ENCODE results near the gene UBR3.
"Not testable (repeated sequence)": the region's sequence is repeated elsewhere in the genome, so short reads cannot be mapped to it uniquely, and the experiment has no call there.

The UBR3 gene

DNA sequence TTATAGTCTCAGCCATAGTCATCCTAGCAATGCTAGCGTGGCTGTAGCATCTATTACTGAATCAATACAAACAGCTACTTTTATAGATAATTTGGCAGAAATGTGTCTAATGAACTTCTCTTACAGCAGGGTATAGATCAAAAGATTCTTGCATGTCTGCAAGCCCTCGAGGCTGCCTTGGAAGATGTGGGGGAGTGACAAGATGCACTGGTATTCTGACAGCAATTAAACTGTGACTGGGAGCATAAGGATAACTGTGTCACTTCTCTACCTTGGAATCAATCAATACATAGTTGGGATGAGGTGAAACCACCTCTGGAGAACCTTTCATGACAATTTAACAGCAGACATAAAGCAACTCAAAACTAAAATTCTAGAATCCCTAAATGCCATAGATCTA is 291.4 kb downstream of the UBR3 start:
- H3K36me3 Mint-ChIP-seq (ENCODE audit: insufficient read depth): no peaks in the 10 kb centered on the region
- no peak overlapping the region for H3K4me3 Mint-ChIP-seq
- ATAC-seq (replicated peaks) (no peak), DNase-seq (no peak)
- no peaks in the 10 kb centered on the region for H3K4me1 Mint-ChIP-seq (ENCODE audit: low read depth in 2 of 2)
- H3K9me3 Mint-ChIP-seq: no peaks in the 10 kb centered on the region
- H3K27me3 Mint-ChIP-seq: peaks cover 15 to 35% of the 10 kb centered on the region in 2 donors
- no peak overlapping the region for H3K27ac Mint-ChIP-seq

DNA sequence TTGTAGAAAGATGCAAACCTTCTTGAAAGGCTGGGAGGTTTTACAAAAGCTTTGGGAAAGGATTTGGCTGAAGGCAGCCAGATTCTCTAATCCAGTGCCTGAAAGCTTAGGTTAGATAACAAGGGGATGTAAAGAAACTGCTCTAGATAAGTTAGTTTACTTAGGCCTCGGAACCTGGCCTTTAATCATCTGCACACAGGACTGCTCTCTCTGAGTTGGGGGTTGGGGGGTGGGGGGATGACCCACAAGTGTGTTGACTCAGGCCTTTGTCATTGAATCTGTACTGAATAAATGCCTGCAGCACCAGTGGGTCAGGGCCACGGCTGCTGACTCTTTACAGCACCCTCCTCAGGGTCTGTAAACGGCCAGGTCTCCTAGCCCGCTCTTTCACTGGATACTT is 292.1 kb downstream of the UBR3 start:
- peaks cover 8 to 28% of the 10 kb centered on the region in 2 donors for H3K27me3 Mint-ChIP-seq
- H3K9me3 Mint-ChIP-seq; H3K27ac Mint-ChIP-seq; H3K4me1 Mint-ChIP-seq (ENCODE audit: low read depth in 2 of 2); DNase-seq; ATAC-seq (replicated peaks); H3K36me3 Mint-ChIP-seq (ENCODE audit: insufficient read depth): not testable (repeated sequence)
- H3K4me3 Mint-ChIP-seq: peak overlapping the region in 1 of 2 donors; percentile 20

DNA sequence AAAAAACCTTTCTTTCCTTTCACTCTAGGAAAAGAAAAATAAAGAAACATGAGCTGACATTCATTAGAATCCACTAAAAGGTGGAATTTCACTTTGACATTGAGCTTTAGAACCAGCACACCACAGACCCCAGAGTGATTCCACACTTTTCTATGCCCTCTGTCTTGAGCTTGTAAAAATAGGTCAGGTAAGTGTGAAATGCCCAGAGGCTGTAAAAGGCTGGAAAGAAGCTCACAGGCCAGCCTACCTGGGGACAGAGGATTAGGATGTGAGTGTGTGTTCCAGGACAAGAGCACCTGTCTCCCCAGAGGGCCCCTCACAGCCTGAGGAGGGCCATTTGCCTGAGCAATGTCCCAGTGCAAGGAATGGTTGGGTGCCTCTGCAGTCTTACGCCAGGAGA is 294.4 kb downstream of the UBR3 start:
- Mint-ChIP-seq H3K9me3 (no peaks in the 10 kb centered on the region), H3K27me3 (peaks cover 0 to 28% of the 10 kb centered on the region in 2 donors), H3K4me3 (no peak overlapping the region), H3K27ac (no peak overlapping the region), H3K36me3 (ENCODE audit: insufficient read depth) (no peaks in the 10 kb centered on the region), H3K4me1 (ENCODE audit: low read depth in 2 of 2) (no peaks in the 10 kb centered on the region)
- ATAC-seq (replicated peaks) (no peak), DNase-seq (no peak)

DNA sequence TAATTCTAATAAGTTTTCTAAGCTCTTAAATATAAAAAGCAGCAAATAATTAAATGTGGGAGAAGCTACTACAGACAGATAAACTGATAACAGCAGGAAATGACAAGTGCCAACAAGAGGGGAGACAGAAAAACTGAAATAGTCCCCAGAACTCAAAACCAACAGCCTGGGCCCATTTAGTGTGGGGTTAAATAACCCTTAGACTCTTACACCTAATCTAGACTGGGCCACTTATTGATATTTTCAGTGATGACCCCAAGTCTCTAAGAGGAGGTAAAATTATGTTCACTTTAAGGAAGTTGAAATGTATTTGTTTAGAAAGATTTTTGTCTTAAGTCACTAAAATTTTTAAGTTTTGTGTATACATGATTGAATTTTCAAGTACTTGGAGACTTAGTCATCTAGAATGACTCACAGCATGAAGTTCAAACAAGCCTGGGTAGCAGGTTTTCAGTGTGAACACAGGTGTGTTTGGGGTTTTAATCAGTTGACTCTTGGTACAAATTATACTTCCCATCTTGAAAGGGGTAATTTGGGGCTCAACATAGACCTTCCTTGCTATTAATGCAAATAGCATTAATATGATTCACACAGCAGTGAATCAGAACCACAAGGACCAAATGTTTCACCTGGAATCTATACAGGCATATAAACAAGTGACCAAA is 295.8 kb downstream of the UBR3 start:
- H3K4me1 Mint-ChIP-seq (ENCODE audit: low read depth in 2 of 2): no peaks in the 10 kb centered on the region
- no peaks in the 10 kb centered on the region for H3K9me3 Mint-ChIP-seq
- H3K27me3 Mint-ChIP-seq: peaks cover 6 to 40% of the 10 kb centered on the region in 2 donors
- H3K4me3 Mint-ChIP-seq: no peak overlapping the region
- no peak overlapping the region for H3K27ac Mint-ChIP-seq
- ATAC-seq (replicated peaks): no peak
- no peak for DNase-seq
- H3K36me3 Mint-ChIP-seq (ENCODE audit: insufficient read depth): no peaks in the 10 kb centered on the region

DNA sequence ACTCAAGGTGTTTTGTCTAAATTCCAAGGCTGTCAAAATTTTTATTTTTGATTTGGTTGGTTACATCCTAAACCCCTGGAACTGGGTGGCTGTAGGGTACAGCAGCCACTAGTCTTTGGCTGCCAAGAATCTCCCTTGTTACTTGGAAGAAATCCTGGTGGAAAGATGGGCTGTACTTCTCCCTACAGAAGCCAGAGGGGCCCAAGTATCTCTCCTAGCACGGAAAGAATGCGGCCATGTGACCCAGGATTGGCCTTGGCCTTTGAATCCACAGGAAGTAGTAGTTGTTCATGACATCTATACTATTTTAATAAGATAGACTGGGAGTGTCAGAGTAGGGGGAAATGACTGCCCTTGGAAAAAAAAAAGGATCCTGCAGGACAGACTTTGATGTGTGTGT is 296.3 kb downstream of the UBR3 start:
- DNase-seq (no peak), ATAC-seq (replicated peaks) (no peak)
- Mint-ChIP-seq H3K27me3 (peaks cover 7 to 45% of the 10 kb centered on the region in 2 donors), H3K27ac (no peak overlapping the region), H3K4me3 (no peak overlapping the region), H3K36me3 (ENCODE audit: insufficient read depth) (no peaks in the 10 kb centered on the region), H3K4me1 (ENCODE audit: low read depth in 2 of 2) (no peaks in the 10 kb centered on the region), H3K9me3 (no peaks in the 10 kb centered on the region)

DNA sequence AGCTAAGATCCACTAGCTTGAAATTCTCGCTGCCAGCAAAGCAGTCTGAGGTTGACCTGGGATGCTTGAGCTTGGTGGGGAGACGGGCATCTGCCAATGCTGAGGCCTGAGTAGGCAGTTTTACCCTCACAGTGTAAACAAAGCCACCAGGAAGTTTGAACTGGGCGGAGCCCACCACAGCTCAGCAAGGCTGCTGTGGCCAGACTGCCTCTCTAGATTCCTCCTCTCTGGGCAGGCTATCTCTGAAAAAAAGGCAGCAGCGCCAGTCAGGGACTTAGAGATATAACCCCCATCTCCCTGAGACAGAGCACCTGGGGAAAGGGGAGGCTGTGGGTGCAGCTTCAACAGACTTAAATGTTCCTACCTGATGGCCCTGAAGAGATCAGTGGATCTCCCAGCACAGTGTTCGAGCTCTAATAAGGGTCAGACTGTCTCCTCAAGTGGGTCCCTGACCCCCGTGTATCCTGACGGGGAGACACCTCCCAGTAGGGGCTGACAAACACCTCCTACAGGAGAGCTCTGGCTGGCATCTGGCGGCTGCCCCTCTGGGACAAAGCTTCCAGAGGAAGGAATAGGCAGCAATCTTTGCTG is 299.0 kb downstream of the UBR3 start:
- H3K4me3 Mint-ChIP-seq; H3K9me3 Mint-ChIP-seq; H3K27ac Mint-ChIP-seq; H3K4me1 Mint-ChIP-seq (ENCODE audit: low read depth in 2 of 2); ATAC-seq (replicated peaks); H3K36me3 Mint-ChIP-seq (ENCODE audit: insufficient read depth); DNase-seq: not testable (repeated sequence)
- peaks cover 22 to 36% of the 10 kb centered on the region in 2 donors for H3K27me3 Mint-ChIP-seq

All from effector memory CD8-positive, alpha-beta T cell (primary cell).